A549 treated with CpdA at 1 μM for 4 hours (cell line): ENCODE data around the gene ST8SIA6. TPM values are rescaled to one million over a fixed set of nuclear protein-coding genes. Genes with fewer than 3 reads are reported as not detected.

ENCODE experiments used
- total RNA-seq: library from RNA; stranded (reverse); fragments of 200-300 nt; extraction: Qiagen RNA extraction; gene quantifications from 5 replicates; pipeline ENCODE4 v1.2.3, GENCODE V29; 2022; ENCODE audit warnings: low read depth

Gene ST8SIA6
- total RNA-seq: 0.07 to 0.13 TPM in 2 of 5 replicates, not detected in the others

GRCh38 chr10:17454161-17455014 is at the start of gene ST8SIA6:
ST8SIA6 (minus strand) TSS chr10:17454595; CDS start chr10:17454255, 340 bp downstream.

Other genes with a start within 250 kb of the ST8SIA6 start
- gene VIM, start 226.4 kb downstream of the ST8SIA6 start, total RNA-seq: 1,774 to 2,057 TPM (median 1,913 TPM) in 5 replicates
- 36.3 to 63.0 TPM (median 57.3 TPM) in 5 replicates for gene HACD1, start 162.8 kb upstream of the ST8SIA6 start, total RNA-seq
- gene STAM, start 189.6 kb upstream of the ST8SIA6 start, total RNA-seq: 24.6 to 30.8 TPM (median 26.5 TPM) in 5 replicates